K562 (cell line): ENCODE results near the gene SLC5A10. TPM values are rescaled to one million over a fixed set of nuclear protein-coding genes. Genes with fewer than 3 reads are reported as not detected.

ENCODE experiments used
- ATAC-seq: fragments of 200-7000 bp; cut with Tn5 transposase; 3 replicates; pipeline ENCODE4 v1.9.1; 2020; ENCODE audit warnings: moderate library complexity
- BruUV-seq: library from RNA; stranded (reverse); fragments of 400-500 nt; replicated peaks from 2 replicates; lab custom pipeline; 2021; lab: Mats Ljungman, UMichigan
- CTCF ChIA-PET: fragments of 300-600 bp; formaldehyde crosslinking; extraction: SDS; loops from one replicate; lab custom pipeline; 2021; ENCODE audit warnings: low intra/inter-chr PET ratio; lab: Yijun Ruan, JAX
- POLR2A ChIA-PET: fragments of 300-600, 350-650 bp; sonication (Branson Sonifier 250); formaldehyde crosslinking; extraction: SDS; loops from one replicate; lab custom pipeline; 2021; ENCODE audit warnings: antibody characterized with exemption, inconsistent platforms; lab: Yijun Ruan, JAX
- DNase-seq, 4 experiments: peaks; one replicate each; pipeline versions ENCODE4 v3.0.0 to v3.0.0-alpha.2; 2011 to 2018; ENCODE audit warnings: low spot score in 3 of 4, mixed read lengths in 3 of 4; ENCODE audit errors: extremely low read depth in 1 of 4
- FAIRE-seq: peaks from 2 replicates; lab custom pipeline; 2011; peaks lifted over from hg19 to GRCh38; lab: Jason Lieb, UNC
- H2AFZ ChIP-seq: 2 replicates; pipeline ENCODE4 v1.6.0; 2011; ENCODE audit warnings: low read depth, low read length, control low read depth, inconsistent platforms
- H3K27ac ChIP-seq: fragments of 200-600 bp; 3 replicates; pipeline ENCODE4 v1.8.0; 2011; ENCODE audit warnings: low read depth, mild to moderate bottlenecking, control low read depth, inconsistent platforms, low read length, moderate library complexity, mixed read lengths; ENCODE audit errors: extremely low read depth
- H3K27me3 ChIP-seq, 2 experiments: fragments of 300-600 bp in 1 of 2; 2 replicates in 1 of 2; 3 replicates in 1 of 2; pipeline versions ENCODE4 v1.6.0 to v1.8.0; 2011; ENCODE audit warnings: inconsistent platforms in 2 of 2, low read length in 2 of 2, mild to moderate bottlenecking in 1 of 2, mixed read lengths in 1 of 2, moderate library complexity in 1 of 2; ENCODE audit not compliant: control insufficient read depth in 2 of 2, insufficient read depth in 2 of 2
- H3K36me3 ChIP-seq: fragments of 300-600 bp; 3 replicates; pipeline ENCODE4 v1.8.0; 2011; ENCODE audit warnings: mild to moderate bottlenecking, low read length, inconsistent platforms; ENCODE audit not compliant: control insufficient read depth, insufficient read depth
- H3K4me1 ChIP-seq, 2 experiments: fragments of 200-600 bp in 1 of 2; replicated peaks in 1 of 2; 2 replicates in 1 of 2; 3 replicates in 1 of 2; pipeline versions ENCODE4 v1.5.1 to v1.8.0; 2011; ENCODE audit warnings: inconsistent platforms in 2 of 2, low read length in 2 of 2, mild to moderate bottlenecking in 1 of 2, mixed read lengths in 1 of 2, moderate library complexity in 1 of 2; ENCODE audit not compliant: control insufficient read depth in 2 of 2, insufficient read depth in 2 of 2
- H3K4me2 ChIP-seq: 2 replicates; pipeline ENCODE4 v1.6.1; 2011; ENCODE audit warnings: low read length, control low read depth, inconsistent platforms, mixed read lengths; ENCODE audit not compliant: insufficient read depth
- H3K4me3 ChIP-seq: fragments of 200-600 bp; sonication (generic), shearing (Covaris generic); 2 replicates; pipeline ENCODE4 v1.5.1; 2016; ENCODE audit warnings: control low read depth, inconsistent platforms
- H3K79me2 ChIP-seq: fragments of 200-600 bp; 3 replicates; pipeline ENCODE4 v1.8.0; 2011; ENCODE audit warnings: low read length, inconsistent platforms; ENCODE audit not compliant: control insufficient read depth, insufficient read depth
- H3K9ac ChIP-seq, 2 experiments: 2 replicates each; pipeline versions ENCODE4 v1.6.0 to v1.6.1; 2011; ENCODE audit warnings: low read depth in 2 of 2, low read length in 2 of 2, control low read depth in 1 of 2, inconsistent platforms in 1 of 2, mild to moderate bottlenecking in 1 of 2, mixed read lengths in 1 of 2; ENCODE audit not compliant: insufficient read depth in 1 of 2
- H3K9me1 ChIP-seq: one replicate; pipeline ENCODE4 v1.6.0; 2011; ENCODE audit warnings: inconsistent platforms, mild to moderate bottlenecking, low read length, moderate library complexity; ENCODE audit not compliant: control insufficient read depth, insufficient read depth
- H3K9me3 ChIP-seq: replicated peaks from 2 replicates; pipeline ENCODE4 v1.5.1; 2011; ENCODE audit warnings: low read depth, low read length, inconsistent platforms; ENCODE audit not compliant: control insufficient read depth, insufficient read depth
- H4K20me1 ChIP-seq: replicated peaks from 2 replicates; pipeline ENCODE4 v1.6.1; 2011; ENCODE audit warnings: low read length, inconsistent platforms, mixed read lengths; ENCODE audit not compliant: control insufficient read depth, insufficient read depth
- ATF7 ChIP-seq: fragments of 450-650 bp; IDR thresholded peaks from 2 replicates; pipeline ENCODE4 v1.7.1; 2014; ENCODE audit warnings: mild to moderate bottlenecking, moderate library complexity
- CC2D1A ChIP-seq: fragments of 450-650 bp; IDR thresholded peaks from 2 replicates; pipeline ENCODE4 v1.6.1; 2017; ENCODE audit warnings: mild to moderate bottlenecking
- CREM ChIP-seq: IDR thresholded peaks from 2 replicates; pipeline ENCODE4 v1.6.1; 2014; ENCODE audit warnings: antibody characterized with exemption, low read depth
- FOS ChIP-seq: IDR thresholded peaks from 3 replicates; pipeline ENCODE4 v1.6.1; 2011; ENCODE audit not compliant: insufficient read length; ENCODE audit errors: extremely low read depth
- SUPT5H ChIP-seq: fragments of 450-650 bp; IDR thresholded peaks from 2 replicates; pipeline ENCODE4 v1.6.1; 2016
- ZBTB17 ChIP-seq: fragments of 450-650 bp; formaldehyde crosslinking; IDR thresholded peaks from 2 replicates; pipeline ENCODE4 v1.4.0; 2020; ENCODE audit warnings: mild to moderate bottlenecking
- ZNF140 ChIP-seq: fragments of 250-450 bp; sonication (Bioruptor Pico); IDR thresholded peaks from 2 replicates; pipeline ENCODE4 v1.8.0; 2021; ENCODE audit warnings: moderate library complexity, mild to moderate bottlenecking, inconsistent platforms
- ZNF277 ChIP-seq: fragments of 250-450 bp; sonication (Bioruptor Pico); IDR thresholded peaks from 2 replicates; pipeline ENCODE4 v1.8.0; 2022; ENCODE audit warnings: inconsistent platforms, mild to moderate bottlenecking, moderate library complexity, borderline replicate concordance
- ZNF551 ChIP-seq: fragments of 250-450 bp; sonication (Bioruptor Pico); IDR thresholded peaks from 2 replicates; pipeline ENCODE4 v1.5.0; 2021; ENCODE audit warnings: mild to moderate bottlenecking, moderate library complexity
- WGBS: fragments of 100-300 bp; shearing (Covaris generic); methylation state at CpG from one replicate; pipeline ENCODE4 v1.1.6; 2016; ENCODE audit warnings: low coverage, mixed read lengths; ENCODE audit not compliant: insufficient coverage; ENCODE audit errors: missing lambda C conversion rate; 5-methylcytosine and 5-hydroxymethylcytosine counted together
- in situ Hi-C: fragments of 300-500 bp; cut with MboI; formaldehyde crosslinking; loops from 4 replicates; pipeline ENCODE4 v1.15.0; 2018; ENCODE audit warnings: inconsistent platforms, mixed read lengths
- intact Hi-C: fragments of 100-400 bp; cut with micrococcal nuclease; formaldehyde crosslinking; loops from 2 replicates; pipeline ENCODE4 v1.14.2; 2022
- polyA plus RNA-seq, 8 experiments: library from polyadenylated mRNA; depleted of rRNA in 4 of 8; stranded (reverse) in 5 of 8; unstranded in 3 of 8; fragments of >200 nt; fragmentation: Nextera tagmentation in 2 of 8; fragmentation: Illumina TruSeq in 1 of 8; extraction: Ambion mirVana in 2 of 8; extraction: Trizol in 1 of 8; gene quantifications; 2 replicates each; pipeline versions ENCODE4 v1.2.1 to v1.2.3, GENCODE V29; 2011 to 2014; ENCODE audit warnings: inconsistent platforms in 1 of 8, missing spikeins in 1 of 8
- total RNA-seq, 7 experiments: library from RNA; depleted of rRNA in 6 of 7; stranded (reverse); fragments of >200 nt in 6 of 7; fragmentation: Illumina TruSeq in 2 of 7; extraction: Trizol in 2 of 7; gene quantifications; 2 replicates each; pipeline versions ENCODE4 v1.2.1 to v1.2.3, GENCODE V29; 2011 to 2021; ENCODE audit warnings: low replicate concordance in 1 of 7
- TF ChIP-seq, protein P1 (sequence below): fragments of 250-450 bp; sonication (Bioruptor Pico); IDR thresholded peaks from 2 replicates; pipeline ENCODE4 v1.5.0; 2022; ENCODE audit warnings: mild to moderate bottlenecking

The SLC5A10 gene
- total and polyA plus RNA-seq, 9 of the 15 experiments (the other 6 are each of a cell fraction or from before 2014, with no cell fraction given): 0.03 to 0.09 (median 0.03) TPM; not detected in 5

DNA sequence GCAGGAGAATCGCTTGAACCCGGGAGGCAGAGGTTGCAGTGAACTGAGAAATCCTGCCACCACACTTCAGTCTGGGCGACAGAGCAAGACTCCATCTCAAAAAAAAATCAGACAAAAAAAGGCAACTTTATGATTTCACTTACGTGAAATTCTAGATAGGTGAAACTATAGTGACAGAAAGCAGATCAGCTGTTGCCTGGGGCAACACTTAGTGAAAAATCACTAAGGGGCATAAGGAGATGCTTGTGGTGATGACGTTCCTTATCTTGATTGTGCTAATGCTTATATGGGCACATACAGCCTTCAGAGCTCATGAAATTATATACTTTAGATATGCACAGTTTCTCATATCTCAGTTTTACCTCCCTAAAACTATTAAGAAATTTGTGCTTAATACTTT lies 41.6 kb upstream of the SLC5A10 start:
- no peak for DNase-seq
- no peak overlapping the region for H3K4me2 ChIP-seq
- no peak overlapping the region for H3K27ac ChIP-seq
- TF ChIP-seq ZNF277 (CRISPR knock-in tag) (no peak), CC2D1A (no peak), SUPT5H (no peak), ZNF551 (CRISPR knock-in tag) (no peak), ATF7 (no peak), ZBTB17 (no peak), FOS (no peak), CREM (no peak), ZNF140 (CRISPR knock-in tag) (no peak)
- TF ChIP-seq, protein P1, sequence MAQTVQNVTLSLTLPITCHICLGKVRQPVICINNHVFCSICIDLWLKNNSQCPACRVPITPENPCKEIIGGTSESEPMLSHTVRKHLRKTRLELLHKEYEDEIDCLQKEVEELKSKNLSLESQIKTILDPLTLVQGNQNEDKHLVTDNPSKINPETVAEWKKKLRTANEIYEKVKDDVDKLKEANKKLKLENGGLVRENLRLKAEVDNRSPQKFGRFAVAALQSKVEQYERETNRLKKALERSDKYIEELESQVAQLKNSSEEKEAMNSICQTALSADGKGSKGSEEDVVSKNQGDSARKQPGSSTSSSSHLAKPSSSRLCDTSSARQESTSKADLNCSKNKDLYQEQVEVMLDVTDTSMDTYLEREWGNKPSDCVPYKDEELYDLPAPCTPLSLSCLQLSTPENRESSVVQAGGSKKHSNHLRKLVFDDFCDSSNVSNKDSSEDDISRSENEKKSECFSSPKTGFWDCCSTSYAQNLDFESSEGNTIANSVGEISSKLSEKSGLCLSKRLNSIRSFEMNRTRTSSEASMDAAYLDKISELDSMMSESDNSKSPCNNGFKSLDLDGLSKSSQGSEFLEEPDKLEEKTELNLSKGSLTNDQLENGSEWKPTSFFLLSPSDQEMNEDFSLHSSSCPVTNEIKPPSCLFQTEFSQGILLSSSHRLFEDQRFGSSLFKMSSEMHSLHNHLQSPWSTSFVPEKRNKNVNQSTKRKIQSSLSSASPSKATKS (CRISPR knock-in tag): no peak
- FAIRE-seq: no peak
- WGBS: 77% methylated on average over 3 of the region's 5 CpGs
- peaks cover 43% of the 10 kb centered on the region for H3K36me3 ChIP-seq
- ChIA-PET POLR2A (no interaction called here), CTCF (no interaction called here)
- H3K79me2 ChIP-seq: no peaks in the 10 kb centered on the region
- no peaks in the 10 kb centered on the region for H3K9me3 ChIP-seq
- H3K9me1 ChIP-seq: no peaks in the 10 kb centered on the region
- H3K9ac ChIP-seq: no peak overlapping the region
- H3K4me3 ChIP-seq: no peak overlapping the region
- ATAC-seq: no peak
- no peaks in the 10 kb centered on the region for H3K4me1 ChIP-seq
- H2AFZ ChIP-seq: no peak overlapping the region
- BruUV-seq: no TSS peak
- H3K27me3 ChIP-seq: no peaks in the 10 kb centered on the region
- H4K20me1 ChIP-seq: no peaks in the 10 kb centered on the region
- intact Hi-C loops: no loop called here
- in situ Hi-C loops: no loop called here
